Liver (tissue), 9 donors: ENCODE data around the gene KCNIP4. TPM values are rescaled to one million over a fixed set of nuclear protein-coding genes. Genes with fewer than 3 reads are reported as not detected.

ENCODE experiments used
- DNase-seq: peaks from one replicate; pipeline ENCODE4 v3.0.0-alpha.2; 2017; ENCODE audit warnings: low spot score
- H3K27ac ChIP-seq, 2 donors: one replicate each; pipeline ENCODE4 v1.7.0; 2013; ENCODE audit warnings: inconsistent platforms in 2 of 2, low read length in 2 of 2, control low read depth in 1 of 2, low read depth in 1 of 2, mild to moderate bottlenecking in 1 of 2
- H3K27me3 ChIP-seq, 4 donors: one replicate each; pipeline versions ENCODE4 v1.6.1 to v1.7.0; 2013; ENCODE audit warnings: low read length in 3 of 4, inconsistent platforms in 1 of 4, mild to moderate bottlenecking in 1 of 4, moderate library complexity in 1 of 4; ENCODE audit not compliant: control insufficient read depth in 4 of 4, insufficient read depth in 4 of 4
- H3K36me3 ChIP-seq, 4 donors: one replicate each; pipeline versions ENCODE4 v1.6.1 to v1.7.0; 2013; ENCODE audit warnings: low read length in 3 of 4, mild to moderate bottlenecking in 3 of 4, low read depth in 1 of 4, moderate library complexity in 1 of 4; ENCODE audit not compliant: control insufficient read depth in 4 of 4, insufficient read depth in 3 of 4
- H3K4me1 ChIP-seq, 4 donors: one replicate each; pipeline versions ENCODE4 v1.6.1 to v1.7.0; 2013; ENCODE audit warnings: low read length in 3 of 4, mild to moderate bottlenecking in 3 of 4, moderate library complexity in 1 of 4; ENCODE audit not compliant: control insufficient read depth in 4 of 4, insufficient read depth in 4 of 4
- H3K4me3 ChIP-seq, 3 donors: one replicate each; pipeline versions ENCODE4 v1.6.1 to v1.7.0; 2013; ENCODE audit warnings: low read length in 3 of 3, control low read depth in 1 of 3, low read depth in 1 of 3, mild to moderate bottlenecking in 1 of 3
- H3K9ac ChIP-seq, 2 donors: one replicate each; pipeline ENCODE4 v1.7.0; 2013; ENCODE audit warnings: low read length in 2 of 2, mild to moderate bottlenecking in 2 of 2, moderate library complexity in 2 of 2, control low read depth in 1 of 2, low read depth in 1 of 2
- H3K9me3 ChIP-seq, 4 donors: one replicate each; pipeline versions ENCODE4 v1.6.1 to v1.7.0; 2013; ENCODE audit warnings: low read length in 3 of 4; ENCODE audit not compliant: control insufficient read depth in 4 of 4
- ATF3 ChIP-seq: IDR thresholded peaks from 2 replicates; pipeline ENCODE4 v1.6.1; 2016; ENCODE audit warnings: antibody characterized with exemption
- CTCF ChIP-seq: fragments of 150-350 bp; IDR thresholded peaks from 2 replicates; pipeline ENCODE4 v1.5.1; 2017; ENCODE audit warnings: improper control_type of control experiment, low read depth, low read length; ENCODE audit not compliant: missing input control
- EGR1 ChIP-seq, 2 donors: IDR thresholded peaks; 2 replicates each; pipeline ENCODE4 v1.6.1; 2016 to 2018; ENCODE audit warnings: antibody characterized with exemption in 2 of 2, low read depth in 2 of 2
- FOXA1 ChIP-seq: IDR thresholded peaks from 2 replicates; pipeline ENCODE4 v1.6.1; 2016; ENCODE audit warnings: antibody characterized with exemption
- FOXA2 ChIP-seq: IDR thresholded peaks from 2 replicates; pipeline ENCODE4 v1.6.1; 2016; ENCODE audit warnings: antibody characterized with exemption
- GABPA ChIP-seq, 2 donors: IDR thresholded peaks in 1 of 2; conservative IDR thresholded peaks in 1 of 2; 2 replicates each; pipeline ENCODE4 v1.6.1; 2016; ENCODE audit warnings: antibody characterized with exemption in 2 of 2, mild to moderate bottlenecking in 1 of 2, moderate library complexity in 1 of 2
- HNF4A ChIP-seq, 2 donors: conservative IDR thresholded peaks; 2 replicates each; pipeline ENCODE4 v1.6.1; 2016; ENCODE audit warnings: antibody characterized with exemption in 2 of 2, mild to moderate bottlenecking in 2 of 2
- HNF4G ChIP-seq: IDR thresholded peaks from 2 replicates; pipeline ENCODE4 v1.6.1; 2016; ENCODE audit warnings: antibody characterized with exemption
- JUND ChIP-seq, 2 donors: IDR thresholded peaks; 2 replicates each; pipeline ENCODE4 v1.6.1; 2016; ENCODE audit warnings: antibody characterized with exemption in 2 of 2
- MAX ChIP-seq: IDR thresholded peaks from 2 replicates; pipeline ENCODE4 v1.6.1; 2016; ENCODE audit warnings: antibody characterized with exemption
- NR2F2 ChIP-seq: IDR thresholded peaks from 2 replicates; pipeline ENCODE4 v1.6.1; 2016; ENCODE audit warnings: antibody characterized with exemption
- RAD21 ChIP-seq, 2 donors: IDR thresholded peaks; 2 replicates each; pipeline ENCODE4 v1.6.1; 2016; ENCODE audit warnings: antibody characterized with exemption in 2 of 2, mild to moderate bottlenecking in 2 of 2
- REST ChIP-seq: IDR thresholded peaks from 2 replicates; pipeline ENCODE4 v1.6.1; 2016; ENCODE audit warnings: antibody characterized with exemption, mild to moderate bottlenecking
- RXRA ChIP-seq, 2 donors: IDR thresholded peaks; 2 replicates each; pipeline ENCODE4 v1.6.1; 2017 to 2018; ENCODE audit warnings: antibody characterized with exemption in 2 of 2, mild to moderate bottlenecking in 1 of 2
- SP1 ChIP-seq: IDR thresholded peaks from 2 replicates; pipeline ENCODE4 v1.6.1; 2018; ENCODE audit warnings: antibody characterized with exemption, mild to moderate bottlenecking
- TAF1 ChIP-seq: conservative IDR thresholded peaks from 2 replicates; pipeline ENCODE4 v1.6.1; 2016; ENCODE audit warnings: antibody characterized with exemption, mild to moderate bottlenecking
- YY1 ChIP-seq: IDR thresholded peaks from 2 replicates; pipeline ENCODE4 v1.6.1; 2016; ENCODE audit warnings: antibody characterized with exemption, mild to moderate bottlenecking
- ZBTB33 ChIP-seq: IDR thresholded peaks from 2 replicates; pipeline ENCODE4 v1.6.1; 2016; ENCODE audit warnings: antibody characterized with exemption
- polyA plus RNA-seq, 2 donors: library from polyadenylated mRNA; stranded (reverse) in 1 of 2; unstranded in 1 of 2; fragments of 200-250 nt in 1 of 2; fragments of >200 nt in 1 of 2; fragmentation: Nextera tagmentation in 1 of 2; extraction: Ambion mirVana in 1 of 2; gene quantifications; one replicate each; pipeline versions ENCODE4 v1.2.1 to v1.2.3, GENCODE V29; 2013 to 2015
- total RNA-seq, 2 donors: library from RNA; depleted of rRNA; stranded (reverse); fragments of >200 nt; gene quantifications; one replicate each; pipeline ENCODE4 v1.2.3, GENCODE V29; 2014
- donor health status: healthy.
- donor health status: healthy.
- donor health status: healthy.
- donor health status: healthy.
- donor health status: healthy.

Gene KCNIP4
- total and polyA plus RNA-seq, 4 donors, result 0.08 to 0.14 TPM; not detected in 2

- Histone ChIP-seq H3K9me3 (no peaks in the 10 kb centered on the region), H3K4me1 (no peaks in the 10 kb centered on the region), H3K36me3 (no peaks in the 10 kb centered on the region), H3K9ac (no peak overlapping the region), H3K4me3 (no peak overlapping the region), H3K27ac (no peak overlapping the region), H3K27me3 (peaks cover 0 to 2% (median 0%) of the 10 kb centered on the region in 4 donors)
- TF ChIP-seq HNF4A (conservative IDR thresholded peaks at IDR 0.05) (no peak), GABPA (IDR thresholded peaks at IDR 0.05 in 1 of 2, conservative IDR thresholded peaks at IDR 0.05 in 1 of 2) (no peak), ATF3 (no peak), NR2F2 (no peak), TAF1 (no peak), JUND (IDR thresholded peaks at IDR 0.05) (no peak), EGR1 (IDR thresholded peaks at IDR 0.05; ENCODE audit: low read depth in 2 of 2) (no peak), REST (no peak), HNF4G (no peak), SP1 (no peak), ZBTB33 (no peak), RXRA (IDR thresholded peaks at IDR 0.05) (no peak), FOXA2 (no peak), RAD21 (IDR thresholded peaks at IDR 0.05) (no peak), MAX (no peak), FOXA1 (no peak), CTCF (no peak), YY1 (no peak)
- no peak for DNase-seq
Observed at GRCh38 chr4:21531048-21531447, 417.5 kb downstream of the KCNIP4 start.
